Panc1 (cell line): ENCODE measurements around the gene FABP7. TPM values are rescaled to one million over a fixed set of nuclear protein-coding genes. Genes with fewer than 3 reads are reported as not detected.

ENCODE experiments used
- ATAC-seq: fragments of 200-7000 bp; cut with Tn5 transposase; 2 replicates; pipeline ENCODE4 v1.9.1; 2020; ENCODE audit warnings: mild to moderate bottlenecking, moderate library complexity
- BruUV-seq: library from RNA; stranded (reverse); fragments of 400-500 nt; replicated peaks from 2 replicates; lab custom pipeline; 2021; lab: Mats Ljungman, UMichigan
- CTCF ChIA-PET: fragments of 300-600 bp; sonication (Branson Sonifier 250); formaldehyde crosslinking; loops from one replicate; lab custom pipeline; 2022; ENCODE audit warnings: antibody characterized with exemption; lab: Charles Lee
- POLR2A ChIA-PET: fragments of 300-600 bp; sonication (Branson Sonifier 250); formaldehyde crosslinking; loops from one replicate; lab custom pipeline; 2022; ENCODE audit warnings: antibody characterized with exemption; lab: Charles Lee
- DNase-seq: peaks from one replicate; pipeline ENCODE4 v3.0.0-alpha.2; 2010; ENCODE audit warnings: low read depth, low spot score
- H3K27ac ChIP-seq: 2 replicates; pipeline ENCODE4 v1.5.1; 2011; ENCODE audit warnings: mild to moderate bottlenecking, low read length, inconsistent platforms
- H3K27me3 ChIP-seq: fragments of 200-500 bp; sonication (Bioruptor generic); 2 replicates; pipeline ENCODE4 v1.6.0; 2014; ENCODE audit warnings: low read length, inconsistent platforms; ENCODE audit not compliant: control insufficient read depth, insufficient read depth
- H3K36me3 ChIP-seq: fragments of 200-500 bp; sonication (Bioruptor generic); 2 replicates; pipeline ENCODE4 v1.5.1; 2014; ENCODE audit warnings: inconsistent platforms, mild to moderate bottlenecking, low read length, moderate library complexity; ENCODE audit not compliant: control insufficient read depth, insufficient read depth
- H3K4me1 ChIP-seq: 2 replicates; pipeline ENCODE4 v1.5.1; 2011; ENCODE audit warnings: inconsistent platforms, mild to moderate bottlenecking, low read length, moderate library complexity; ENCODE audit not compliant: control insufficient read depth, insufficient read depth
- H3K4me3 ChIP-seq, 2 experiments: 2 replicates each; pipeline ENCODE4 v1.5.1; 2011 to 2012; ENCODE audit warnings: low read depth in 2 of 2, low read length in 2 of 2, mild to moderate bottlenecking in 2 of 2, inconsistent platforms in 1 of 2, moderate library complexity in 1 of 2
- H3K9me3 ChIP-seq: fragments of 200-500 bp; sonication (Bioruptor generic); 2 replicates; pipeline ENCODE4 v1.5.1; 2014; ENCODE audit warnings: low read depth, mild to moderate bottlenecking, inconsistent platforms, low read length, moderate library complexity; ENCODE audit not compliant: control insufficient read depth, insufficient read depth
- POLR2AphosphoS5 ChIP-seq: IDR thresholded peaks from 2 replicates; pipeline ENCODE4 v1.6.1; 2012; ENCODE audit warnings: mild to moderate bottlenecking, low read depth, low read length, moderate library complexity
- REST ChIP-seq, 2 experiments: IDR thresholded peaks; 2 replicates each; pipeline ENCODE4 v1.6.1; 2011 to 2012; ENCODE audit warnings: low read depth in 2 of 2, control low read depth in 1 of 2, low read length in 1 of 2, mild to moderate bottlenecking in 1 of 2, moderate library complexity in 1 of 2; ENCODE audit not compliant: insufficient read depth in 1 of 2
- SIN3A ChIP-seq: IDR thresholded peaks from 2 replicates; pipeline ENCODE4 v1.6.1; 2012; ENCODE audit warnings: low read depth, mild to moderate bottlenecking, low read length, moderate library complexity, borderline replicate concordance; ENCODE audit not compliant: insufficient read depth
- TCF7L2 ChIP-seq: IDR thresholded peaks from 2 replicates; pipeline ENCODE4 v1.6.1; 2011; ENCODE audit warnings: mild to moderate bottlenecking, low read depth, low read length, inconsistent platforms
- in situ Hi-C: cut with HindIII; loops from 2 replicates; pipeline ENCODE4 v1.10.0; 2016; ENCODE audit warnings: low sequenced_read_pairs, low pct_unique_long_range_greater_than_20kb
- intact Hi-C: fragments of 100-400 bp; cut with micrococcal nuclease; formaldehyde crosslinking; loops from one replicate; pipeline ENCODE4 v1.10.0; 2022; ENCODE audit not compliant: unreplicated experiment
- total RNA-seq: library from RNA; stranded (reverse); gene quantifications from one replicate; pipeline ENCODE4 v1.2.1, GENCODE V29; 2021; ENCODE audit not compliant: unreplicated experiment
- TF ChIP-seq, protein P1 (sequence below): fragments of 450-650 bp; IDR thresholded peaks from 2 replicates; pipeline ENCODE4 v1.5.1; 2017; ENCODE audit warnings: mild to moderate bottlenecking

FABP7 gene
- total RNA-seq, 1 experiment from 2014 or later: not detected

- Histone ChIP-seq H3K27ac (no peak overlapping the region), H3K36me3 (no peaks in the 10 kb centered on the region), H3K4me3 (no peak overlapping the region), H3K4me1 (no peaks in the 10 kb centered on the region), H3K9me3 (no peaks in the 10 kb centered on the region), H3K27me3 (peaks cover 5% of the 10 kb centered on the region; the same call in 1 of the 2 replicates)
- intact Hi-C loops (no loop called here), in situ Hi-C loops (no loop called here)
- ATAC-seq (no peak), DNase-seq (no peak)
- no peak for TF ChIP-seq POLR2AphosphoS5
- TF ChIP-seq TCF7L2: no peak
- TF ChIP-seq REST (IDR thresholded peaks at IDR 0.05; ENCODE audit: insufficient read depth in 1 of 2, low read depth in 2 of 2, low read length in 1 of 2): no peak
- TF ChIP-seq SIN3A: no peak
- TF ChIP-seq, protein P1, sequence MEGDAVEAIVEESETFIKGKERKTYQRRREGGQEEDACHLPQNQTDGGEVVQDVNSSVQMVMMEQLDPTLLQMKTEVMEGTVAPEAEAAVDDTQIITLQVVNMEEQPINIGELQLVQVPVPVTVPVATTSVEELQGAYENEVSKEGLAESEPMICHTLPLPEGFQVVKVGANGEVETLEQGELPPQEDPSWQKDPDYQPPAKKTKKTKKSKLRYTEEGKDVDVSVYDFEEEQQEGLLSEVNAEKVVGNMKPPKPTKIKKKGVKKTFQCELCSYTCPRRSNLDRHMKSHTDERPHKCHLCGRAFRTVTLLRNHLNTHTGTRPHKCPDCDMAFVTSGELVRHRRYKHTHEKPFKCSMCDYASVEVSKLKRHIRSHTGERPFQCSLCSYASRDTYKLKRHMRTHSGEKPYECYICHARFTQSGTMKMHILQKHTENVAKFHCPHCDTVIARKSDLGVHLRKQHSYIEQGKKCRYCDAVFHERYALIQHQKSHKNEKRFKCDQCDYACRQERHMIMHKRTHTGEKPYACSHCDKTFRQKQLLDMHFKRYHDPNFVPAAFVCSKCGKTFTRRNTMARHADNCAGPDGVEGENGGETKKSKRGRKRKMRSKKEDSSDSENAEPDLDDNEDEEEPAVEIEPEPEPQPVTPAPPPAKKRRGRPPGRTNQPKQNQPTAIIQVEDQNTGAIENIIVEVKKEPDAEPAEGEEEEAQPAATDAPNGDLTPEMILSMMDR: no peak
- BruUV-seq: no TSS peak
- ChIA-PET POLR2A (no interaction called here), CTCF (no interaction called here)
Observed at GRCh38 chr6:122740091-122740490, 39.4 kb upstream of the FABP7 start.

DNA sequence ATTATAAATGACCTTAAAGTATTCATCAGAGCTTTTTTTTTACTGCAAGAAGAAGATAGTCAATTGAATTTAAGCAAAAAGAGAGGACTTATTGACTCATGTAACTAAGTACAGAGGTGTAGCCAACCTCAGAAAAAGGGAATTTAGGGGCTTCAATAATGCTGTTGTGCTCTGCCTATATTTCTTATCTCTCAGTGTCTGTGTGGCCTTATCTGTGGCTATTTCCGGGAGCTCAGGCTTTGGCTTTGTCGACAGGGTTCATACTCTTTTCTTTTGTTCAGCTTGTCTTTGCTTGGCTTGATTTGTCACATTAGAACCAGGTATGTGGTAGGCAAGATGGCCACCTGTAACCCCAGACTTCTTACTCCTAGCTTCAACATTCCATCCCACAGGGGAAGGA is 38.6 kb upstream of the FABP7 start:
- ATAC-seq: no peak
- in situ Hi-C loops: no loop called here

More for the DNA sequence above, 38.6 kb upstream of the FABP7 start:
- DNase-seq: no peak
- no peaks in the 10 kb centered on the region for H3K9me3 ChIP-seq
- H3K27ac ChIP-seq: no peak overlapping the region
- ChIA-PET CTCF (no interaction called here), POLR2A (no interaction called here)
- no TSS peak for BruUV-seq
- H3K36me3 ChIP-seq: no peaks in the 10 kb centered on the region
- 0 out of 2 replicates have a peak, but pooled peaks cover 3% of the 10 kb centered on the region for H3K27me3 ChIP-seq
- H3K4me1 ChIP-seq: no peaks in the 10 kb centered on the region
- no peak overlapping the region for H3K4me3 ChIP-seq
- TF ChIP-seq POLR2AphosphoS5: no peak
- TF ChIP-seq, protein P1: no peak
- TF ChIP-seq SIN3A: no peak
- no peak for TF ChIP-seq REST (IDR thresholded peaks at IDR 0.05; ENCODE audit: insufficient read depth in 1 of 2, low read depth in 2 of 2, low read length in 1 of 2)
- intact Hi-C loops: no loop called here
